Measurements from ENCODE around the gene FHOD1. TPM values are rescaled to one million over a fixed set of nuclear protein-coding genes. Genes with fewer than 3 reads are reported as not detected.
A peak's percentile ranks its signal among the peaks of the same experiment; 100 is the strongest.

The FHOD1 gene
- total RNA-seq, 1 donor = 28.2 TPM

DNA sequence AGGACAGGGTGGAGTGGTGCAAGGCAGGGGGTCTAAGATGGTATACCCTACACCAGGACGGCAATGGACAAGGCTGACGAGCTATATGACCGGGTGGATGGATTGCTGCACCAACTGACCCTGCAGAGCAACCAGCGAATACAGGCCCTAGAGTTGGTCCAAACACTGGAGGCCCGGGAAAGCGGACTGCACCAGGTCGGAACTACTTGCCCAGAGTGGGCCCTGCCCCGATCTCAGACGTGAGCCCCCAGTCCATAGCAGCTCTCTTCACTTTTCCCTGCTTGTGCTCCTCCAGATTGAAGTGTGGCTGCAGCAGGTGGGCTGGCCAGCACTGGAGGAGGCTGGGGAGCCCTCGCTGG, 35.1 kb upstream of the FHOD1 start:
- no peaks in the 10 kb centered on the region for H3K9me3 ChIP-seq (ENCODE audit: low read depth, low read length)
- no peak overlapping the region for H2AFZ ChIP-seq (ENCODE audit: low read length)
- H3K4me2 ChIP-seq (ENCODE audit: insufficient read depth, low read length) = no peak overlapping the region
- H3K27ac ChIP-seq (ENCODE audit: low read depth, low read length) = no peak overlapping the region
- H3K27me3 ChIP-seq (ENCODE audit: insufficient read depth, low read length) = no peaks in the 10 kb centered on the region
- TF ChIP-seq, protein P1, sequence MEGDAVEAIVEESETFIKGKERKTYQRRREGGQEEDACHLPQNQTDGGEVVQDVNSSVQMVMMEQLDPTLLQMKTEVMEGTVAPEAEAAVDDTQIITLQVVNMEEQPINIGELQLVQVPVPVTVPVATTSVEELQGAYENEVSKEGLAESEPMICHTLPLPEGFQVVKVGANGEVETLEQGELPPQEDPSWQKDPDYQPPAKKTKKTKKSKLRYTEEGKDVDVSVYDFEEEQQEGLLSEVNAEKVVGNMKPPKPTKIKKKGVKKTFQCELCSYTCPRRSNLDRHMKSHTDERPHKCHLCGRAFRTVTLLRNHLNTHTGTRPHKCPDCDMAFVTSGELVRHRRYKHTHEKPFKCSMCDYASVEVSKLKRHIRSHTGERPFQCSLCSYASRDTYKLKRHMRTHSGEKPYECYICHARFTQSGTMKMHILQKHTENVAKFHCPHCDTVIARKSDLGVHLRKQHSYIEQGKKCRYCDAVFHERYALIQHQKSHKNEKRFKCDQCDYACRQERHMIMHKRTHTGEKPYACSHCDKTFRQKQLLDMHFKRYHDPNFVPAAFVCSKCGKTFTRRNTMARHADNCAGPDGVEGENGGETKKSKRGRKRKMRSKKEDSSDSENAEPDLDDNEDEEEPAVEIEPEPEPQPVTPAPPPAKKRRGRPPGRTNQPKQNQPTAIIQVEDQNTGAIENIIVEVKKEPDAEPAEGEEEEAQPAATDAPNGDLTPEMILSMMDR (IDR thresholded peaks at IDR 0.05; ENCODE audit: extremely low read depth, low read depth, low read length) = no peak
- DNase-seq (ENCODE audit: insufficient read length, low spot score, missing footprints) = peak; percentile 30
- H4K20me1 ChIP-seq (ENCODE audit: insufficient read depth, low read length) = no peaks in the 10 kb centered on the region
- no peak overlapping the region for H3K4me3 ChIP-seq (ENCODE audit: insufficient read depth, low read length)
- peaks cover 30% of the 10 kb centered on the region for H3K36me3 ChIP-seq (ENCODE audit: insufficient read depth, low read length)
- peaks cover 8% of the 10 kb centered on the region for H3K79me2 ChIP-seq (ENCODE audit: insufficient read depth, low read length)
- H3K4me1 ChIP-seq (ENCODE audit: insufficient read depth, low read length) = peaks cover 26% of the 10 kb centered on the region

GRCh38 chr16:67281536-67282446, 34.5 kb upstream of the FHOD1 start:
- Histone ChIP-seq H3K4me3 (ENCODE audit: insufficient read depth, low read length) (no peak overlapping the region), H3K4me1 (ENCODE audit: insufficient read depth, low read length) (peaks cover 32% of the 10 kb centered on the region), H3K27ac (ENCODE audit: low read depth, low read length) (no peak overlapping the region), H3K79me2 (ENCODE audit: insufficient read depth, low read length) (peaks cover 8% of the 10 kb centered on the region), H3K9me3 (ENCODE audit: low read depth, low read length) (no peaks in the 10 kb centered on the region), H2AFZ (ENCODE audit: low read length) (no peak overlapping the region), H3K36me3 (ENCODE audit: insufficient read depth, low read length) (peaks cover 26% of the 10 kb centered on the region), H3K27me3 (ENCODE audit: insufficient read depth, low read length) (no peaks in the 10 kb centered on the region), H3K4me2 (ENCODE audit: insufficient read depth, low read length) (no peak overlapping the region), H4K20me1 (ENCODE audit: insufficient read depth, low read length) (no peaks in the 10 kb centered on the region)
- TF ChIP-seq, protein P1 (IDR thresholded peaks at IDR 0.05; ENCODE audit: extremely low read depth, low read depth, low read length) = no peak
- peak; percentile 83 for DNase-seq (ENCODE audit: insufficient read length, low spot score, missing footprints)

GRCh38 chr16:67280090-67281015, 33.1 kb upstream of the FHOD1 start:
- H2AFZ ChIP-seq (ENCODE audit: low read length) = no peak overlapping the region
- peaks cover 20% of the 10 kb centered on the region for H3K79me2 ChIP-seq (ENCODE audit: insufficient read depth, low read length)
- H3K4me2 ChIP-seq (ENCODE audit: insufficient read depth, low read length) = peak overlapping the region; percentile 64
- H4K20me1 ChIP-seq (ENCODE audit: insufficient read depth, low read length) = no peaks in the 10 kb centered on the region
- H3K27me3 ChIP-seq (ENCODE audit: insufficient read depth, low read length) = no peaks in the 10 kb centered on the region
- peaks cover 37% of the 10 kb centered on the region for H3K4me1 ChIP-seq (ENCODE audit: insufficient read depth, low read length)
- TF ChIP-seq, protein P1 (IDR thresholded peaks at IDR 0.05; ENCODE audit: extremely low read depth, low read depth, low read length) = no peak
- peaks cover 28% of the 10 kb centered on the region for H3K36me3 ChIP-seq (ENCODE audit: insufficient read depth, low read length)
- H3K9me3 ChIP-seq (ENCODE audit: low read depth, low read length) = no peaks in the 10 kb centered on the region
- H3K27ac ChIP-seq (ENCODE audit: low read depth, low read length) = no peak overlapping the region
- DNase-seq (ENCODE audit: insufficient read length, low spot score, missing footprints) = peak; percentile 73
- peak overlapping the region; percentile 78 for H3K4me3 ChIP-seq (ENCODE audit: insufficient read depth, low read length)
